MM.1S (cell line): ENCODE results near the gene SHCBP1.

Experiments
- DNase-seq: peaks from one replicate; pipeline ENCODE4 v3.0.0-alpha.2; 2015
- H2AFZ ChIP-seq: fragments of 300-600 bp; sonication (generic); 2 replicates; pipeline ENCODE4 v1.6.0; 2016; ENCODE audit warnings: antibody characterized with exemption, low read length
- H3F3A ChIP-seq: fragments of 300-600 bp; sonication (generic); 2 replicates; pipeline ENCODE4 v1.6.1; 2016; ENCODE audit warnings: mild to moderate bottlenecking, antibody characterized with exemption, low read length, moderate library complexity, mixed read lengths; ENCODE audit not compliant: insufficient read depth
- H3K27ac ChIP-seq: fragments of 300-600 bp; sonication (generic); 2 replicates; pipeline ENCODE4 v1.5.1; 2016; ENCODE audit warnings: mild to moderate bottlenecking, low read length
- H3K27me3 ChIP-seq: fragments of 300-600 bp; sonication (generic); replicated peaks from 2 replicates; pipeline ENCODE4 v1.6.0; 2016; ENCODE audit warnings: low read length; ENCODE audit not compliant: insufficient read depth
- H3K36me3 ChIP-seq: fragments of 300-600 bp; sonication (generic); replicated peaks from 2 replicates; pipeline ENCODE4 v1.6.1; 2016; ENCODE audit warnings: mild to moderate bottlenecking, low read length, mixed read lengths; ENCODE audit not compliant: insufficient read depth
- H3K4me1 ChIP-seq: fragments of 300-600 bp; sonication (generic); 2 replicates; pipeline ENCODE4 v1.6.1; 2016; ENCODE audit warnings: low read length, mixed read lengths
- H3K4me2 ChIP-seq: fragments of 300-600 bp; sonication (generic); 2 replicates; pipeline ENCODE4 v1.6.0; 2016; ENCODE audit warnings: low read depth, low read length
- H3K4me3 ChIP-seq: fragments of 300-600 bp; sonication (generic); 2 replicates; pipeline ENCODE4 v1.5.1; 2016; ENCODE audit warnings: low read length, mixed read lengths
- H3K79me2 ChIP-seq: fragments of 300-600 bp; sonication (generic); 2 replicates; pipeline ENCODE4 v1.6.1; 2016; ENCODE audit warnings: mixed run types, low read length, mixed read lengths
- H3K9ac ChIP-seq: fragments of 300-600 bp; sonication (generic); 2 replicates; pipeline ENCODE4 v1.6.1; 2016; ENCODE audit warnings: low read length, mixed read lengths
- H3K9me2 ChIP-seq: fragments of 300-600 bp; sonication (generic); replicated peaks from 2 replicates; pipeline ENCODE4 v1.6.1; 2016; ENCODE audit warnings: mild to moderate bottlenecking, low read length, mixed read lengths; ENCODE audit not compliant: insufficient read depth
- H3K9me3 ChIP-seq: fragments of 300-600 bp; sonication (generic); replicated peaks from 2 replicates; pipeline ENCODE4 v1.6.1; 2016; ENCODE audit warnings: mild to moderate bottlenecking, low read length, mixed read lengths; ENCODE audit not compliant: insufficient read depth
- H4K20me1 ChIP-seq: fragments of 300-600 bp; sonication (generic); 2 replicates; pipeline ENCODE4 v1.6.1; 2016; ENCODE audit warnings: mild to moderate bottlenecking, low read length, moderate library complexity, mixed read lengths; ENCODE audit not compliant: insufficient read depth
- EZH2 ChIP-seq: fragments of 300-600 bp; sonication (generic); optimal IDR thresholded peaks from 2 replicates; pipeline ENCODE3; 2017; ENCODE audit warnings: low read depth, mild to moderate bottlenecking, antibody characterized with exemption, low read length, mixed read lengths
- EZH2phosphoT487 ChIP-seq: fragments of 300-600 bp; sonication (generic); IDR thresholded peaks from 2 replicates; pipeline ENCODE4 v1.6.1; 2018; ENCODE audit warnings: antibody characterized with exemption, low read length
- TF ChIP-seq, protein P1 (sequence below): fragments of 300-600 bp; sonication (generic); IDR thresholded peaks from 2 replicates; pipeline ENCODE4 v1.5.1; 2016; ENCODE audit warnings: antibody characterized with exemption, low read length, mixed read lengths

SHCBP1 gene

GRCh38 chr16:46577988-46578579, 43.1 kb downstream of the SHCBP1 start:
- Histone ChIP-seq H3F3A (no peaks in the 10 kb centered on the region), H3K4me2 (no peak overlapping the region), H4K20me1 (no peaks in the 10 kb centered on the region), H3K79me2 (0 out of 2 replicates have a peak, but pooled peaks cover 3% of the 10 kb centered on the region), H3K4me1 (no peaks in the 10 kb centered on the region), H3K36me3 (0 out of 2 replicates have a peak, but pooled peaks cover 5% of the 10 kb centered on the region), H2AFZ (no peak overlapping the region), H3K4me3 (no peak overlapping the region), H3K9ac (no peak overlapping the region), H3K9me2 (no peaks in the 10 kb centered on the region), H3K27ac (no peak overlapping the region), H3K27me3 (no peaks in the 10 kb centered on the region), H3K9me3 (no peaks in the 10 kb centered on the region)
- TF ChIP-seq, protein P1, sequence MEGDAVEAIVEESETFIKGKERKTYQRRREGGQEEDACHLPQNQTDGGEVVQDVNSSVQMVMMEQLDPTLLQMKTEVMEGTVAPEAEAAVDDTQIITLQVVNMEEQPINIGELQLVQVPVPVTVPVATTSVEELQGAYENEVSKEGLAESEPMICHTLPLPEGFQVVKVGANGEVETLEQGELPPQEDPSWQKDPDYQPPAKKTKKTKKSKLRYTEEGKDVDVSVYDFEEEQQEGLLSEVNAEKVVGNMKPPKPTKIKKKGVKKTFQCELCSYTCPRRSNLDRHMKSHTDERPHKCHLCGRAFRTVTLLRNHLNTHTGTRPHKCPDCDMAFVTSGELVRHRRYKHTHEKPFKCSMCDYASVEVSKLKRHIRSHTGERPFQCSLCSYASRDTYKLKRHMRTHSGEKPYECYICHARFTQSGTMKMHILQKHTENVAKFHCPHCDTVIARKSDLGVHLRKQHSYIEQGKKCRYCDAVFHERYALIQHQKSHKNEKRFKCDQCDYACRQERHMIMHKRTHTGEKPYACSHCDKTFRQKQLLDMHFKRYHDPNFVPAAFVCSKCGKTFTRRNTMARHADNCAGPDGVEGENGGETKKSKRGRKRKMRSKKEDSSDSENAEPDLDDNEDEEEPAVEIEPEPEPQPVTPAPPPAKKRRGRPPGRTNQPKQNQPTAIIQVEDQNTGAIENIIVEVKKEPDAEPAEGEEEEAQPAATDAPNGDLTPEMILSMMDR = no peak
- TF ChIP-seq EZH2 (no peak), EZH2phosphoT487 (no peak)
- DNase-seq = no peak

DNA sequence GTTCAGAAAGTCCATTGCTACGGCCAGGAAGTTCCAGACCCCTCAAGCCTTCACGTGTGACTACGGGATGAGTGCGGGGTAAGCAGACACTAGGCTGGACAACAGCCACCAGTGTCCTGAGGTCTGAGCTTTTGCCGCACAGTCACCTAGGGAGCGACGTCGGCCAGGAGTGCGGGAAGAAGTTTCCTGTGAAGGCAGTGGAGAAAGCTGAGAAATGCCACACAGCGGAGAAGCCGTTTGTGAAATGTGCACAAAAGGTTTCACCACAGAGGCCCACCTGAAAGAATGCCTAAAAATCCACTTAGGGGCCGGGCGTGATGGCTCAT, 47.4 kb downstream of the SHCBP1 start:
- Histone ChIP-seq H3K36me3 (no peaks in the 10 kb centered on the region), H3K4me1 (no peaks in the 10 kb centered on the region), H3K9ac (no peak overlapping the region), H3K4me3 (no peak overlapping the region), H3K9me2 (no peaks in the 10 kb centered on the region), H3F3A (no peaks in the 10 kb centered on the region), H3K27ac (no peak overlapping the region), H3K9me3 (no peaks in the 10 kb centered on the region), H3K27me3 (no peaks in the 10 kb centered on the region), H3K4me2 (no peak overlapping the region), H4K20me1 (no peaks in the 10 kb centered on the region), H3K79me2 (no peaks in the 10 kb centered on the region), H2AFZ (no peak overlapping the region)
- no peak for DNase-seq
- TF ChIP-seq, protein P1 = no peak
- no peak for TF ChIP-seq EZH2
- TF ChIP-seq EZH2phosphoT487 = no peak

GRCh38 chr16:46573008-46573833, 48.0 kb downstream of the SHCBP1 start:
- Histone ChIP-seq H3K9me2 (no peaks in the 10 kb centered on the region), H2AFZ (no peak overlapping the region), H3K9ac (no peak overlapping the region), H3K4me3 (no peak overlapping the region), H3K9me3 (no peaks in the 10 kb centered on the region), H4K20me1 (no peaks in the 10 kb centered on the region), H3K36me3 (no peaks in the 10 kb centered on the region), H3K27me3 (no peaks in the 10 kb centered on the region), H3K4me2 (no peak overlapping the region), H3K27ac (no peak overlapping the region), H3K79me2 (no peaks in the 10 kb centered on the region), H3K4me1 (no peaks in the 10 kb centered on the region), H3F3A (no peaks in the 10 kb centered on the region)
- TF ChIP-seq EZH2 = no peak
- TF ChIP-seq, protein P1 = no peak
- TF ChIP-seq EZH2phosphoT487 = no peak
- no peak for DNase-seq
